Activated B cell treated with CpG ODN at 0.5 μM for 24 hours (primary cell): Measurements from ENCODE around the gene MDN1. TPM values are rescaled to one million over a fixed set of nuclear protein-coding genes. Genes with fewer than 3 reads are reported as not detected.

Source experiments
- ATAC-seq: fragments of 200-7000 bp; cut with Tn5 transposase; one replicate; pipeline ENCODE4 v1.10.0; 2021; ENCODE audit warnings: low read depth, mild to moderate bottlenecking, moderate library complexity
- CTCF ChIA-PET: fragments of 350-600 bp; sonication (Branson Sonifier 250); formaldehyde crosslinking; loops from one replicate; lab custom pipeline; 2021; ENCODE audit warnings: antibody characterized with exemption; lab: Charles Lee
- POLR2A ChIA-PET: fragments of 350-600 bp; sonication (Branson Sonifier 250); formaldehyde crosslinking; loops from one replicate; lab custom pipeline; 2021; ENCODE audit warnings: antibody characterized with exemption; lab: Charles Lee
- DNase-seq: peaks from one replicate; pipeline ENCODE4 v3.0.0; 2022
- H3K27ac Mint-ChIP-seq: one replicate; pipeline ENCODE4 v1.8.0; 2020; ENCODE audit warnings: mixed read lengths
- H3K27me3 Mint-ChIP-seq: one replicate; pipeline ENCODE4 v1.8.0; 2021; ENCODE audit warnings: mixed read lengths
- H3K36me3 Mint-ChIP-seq: one replicate; pipeline ENCODE4 v1.8.0; 2021; ENCODE audit warnings: low read depth, mixed read lengths
- H3K4me1 Mint-ChIP-seq: one replicate; pipeline ENCODE4 v1.8.0; 2021; ENCODE audit warnings: mixed read lengths
- H3K4me3 Mint-ChIP-seq: one replicate; pipeline ENCODE4 v1.8.0; 2020; ENCODE audit warnings: mild to moderate bottlenecking, mixed read lengths
- H3K9me3 Mint-ChIP-seq: one replicate; pipeline ENCODE4 v1.8.0; 2020; ENCODE audit warnings: mixed read lengths
- intact Hi-C: fragments of 100-400 bp; cut with micrococcal nuclease; formaldehyde crosslinking; loops from one replicate; pipeline ENCODE4 v1.15.1; 2024
- total RNA-seq: library from RNA; stranded (reverse); gene quantifications from 2 replicates; pipeline ENCODE4 v1.2.3, GENCODE V29; 2022
- TF ChIP-seq, protein P1 (sequence below): fragments of 200-600 bp; IDR thresholded peaks from one replicate; pipeline ENCODE4 v1.8.0; 2022; ENCODE audit warnings: antibody characterized with exemption, mild to moderate bottlenecking

The MDN1 gene
- total RNA-seq, 1 donor from 2014 or later = 65.4 TPM

DNA sequence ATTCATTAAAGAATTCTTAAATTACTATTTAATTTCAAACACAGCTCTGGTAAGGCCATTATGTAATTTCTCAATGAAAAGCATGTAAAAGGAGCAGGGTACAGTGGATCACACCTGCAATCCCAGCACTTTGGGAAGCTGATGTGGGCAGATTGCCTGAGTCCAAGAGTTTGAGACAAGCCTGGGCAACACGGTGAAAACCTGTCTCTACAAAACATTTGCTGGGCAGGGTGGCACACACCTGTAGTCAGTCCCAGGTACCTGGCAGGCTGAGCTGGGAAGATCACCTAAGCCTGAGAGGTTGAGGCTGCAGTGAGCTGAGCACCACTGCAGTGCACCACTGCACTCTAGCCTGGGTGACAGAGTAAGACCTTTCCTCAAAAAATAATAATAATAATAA is 37.4 kb downstream of the MDN1 start:
- CTCF ChIA-PET = no interaction called here
- no peaks in the 10 kb centered on the region for H3K4me1 Mint-ChIP-seq

DNA sequence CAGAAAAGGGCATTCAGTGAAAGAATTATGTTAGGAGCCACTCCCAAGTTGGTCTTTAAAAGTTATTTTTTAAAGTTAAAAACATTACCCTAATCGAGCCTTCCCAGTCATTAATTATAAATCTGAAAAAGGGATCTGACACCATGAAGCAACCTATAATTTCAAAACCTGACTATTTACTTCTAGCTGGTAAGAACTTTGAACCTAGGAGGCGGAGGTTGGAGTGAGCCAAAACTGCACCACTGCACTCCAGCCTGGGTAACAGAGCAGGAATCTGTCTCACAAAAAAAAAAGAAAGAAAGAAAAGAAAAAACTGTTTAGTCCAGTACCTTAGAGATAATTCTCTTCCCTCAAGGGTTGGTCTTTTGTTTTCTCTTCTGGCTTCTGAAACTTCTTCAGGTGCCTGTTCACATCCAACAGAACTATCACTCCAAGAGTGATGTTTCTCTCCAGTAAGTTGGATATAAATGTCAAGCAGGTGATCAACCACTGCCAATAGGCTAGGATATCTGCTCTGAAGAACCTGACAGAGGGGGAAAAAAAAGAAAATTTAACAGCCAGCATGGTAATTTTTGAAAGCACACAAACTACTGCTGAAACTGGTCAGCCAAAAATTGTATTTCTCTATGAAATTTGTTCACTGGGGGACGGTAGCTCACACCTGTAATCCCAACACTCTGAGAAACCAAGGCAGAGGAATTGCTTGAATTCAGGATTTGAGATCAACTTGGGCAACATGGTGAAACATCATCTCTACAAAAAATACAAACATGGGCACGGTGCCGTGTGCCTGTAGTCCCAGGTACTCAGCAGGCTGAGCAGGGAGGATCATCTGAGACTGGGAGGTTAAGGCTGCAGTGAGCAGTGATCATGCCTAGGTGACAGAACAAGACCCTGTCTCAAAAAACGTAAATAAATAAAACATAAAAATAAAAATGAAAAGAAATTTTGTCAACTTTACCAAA is 38.2 kb downstream of the MDN1 start:
- intact Hi-C loops = no loop called here

More for the DNA sequence above, 37.4 kb downstream of the MDN1 start:
- peaks cover 4% of the 10 kb centered on the region for H3K9me3 Mint-ChIP-seq
- TF ChIP-seq, protein P1, sequence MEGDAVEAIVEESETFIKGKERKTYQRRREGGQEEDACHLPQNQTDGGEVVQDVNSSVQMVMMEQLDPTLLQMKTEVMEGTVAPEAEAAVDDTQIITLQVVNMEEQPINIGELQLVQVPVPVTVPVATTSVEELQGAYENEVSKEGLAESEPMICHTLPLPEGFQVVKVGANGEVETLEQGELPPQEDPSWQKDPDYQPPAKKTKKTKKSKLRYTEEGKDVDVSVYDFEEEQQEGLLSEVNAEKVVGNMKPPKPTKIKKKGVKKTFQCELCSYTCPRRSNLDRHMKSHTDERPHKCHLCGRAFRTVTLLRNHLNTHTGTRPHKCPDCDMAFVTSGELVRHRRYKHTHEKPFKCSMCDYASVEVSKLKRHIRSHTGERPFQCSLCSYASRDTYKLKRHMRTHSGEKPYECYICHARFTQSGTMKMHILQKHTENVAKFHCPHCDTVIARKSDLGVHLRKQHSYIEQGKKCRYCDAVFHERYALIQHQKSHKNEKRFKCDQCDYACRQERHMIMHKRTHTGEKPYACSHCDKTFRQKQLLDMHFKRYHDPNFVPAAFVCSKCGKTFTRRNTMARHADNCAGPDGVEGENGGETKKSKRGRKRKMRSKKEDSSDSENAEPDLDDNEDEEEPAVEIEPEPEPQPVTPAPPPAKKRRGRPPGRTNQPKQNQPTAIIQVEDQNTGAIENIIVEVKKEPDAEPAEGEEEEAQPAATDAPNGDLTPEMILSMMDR = no peak
- H3K4me3 Mint-ChIP-seq = no peak overlapping the region
- intact Hi-C loops = no loop called here
- no peaks in the 10 kb centered on the region for H3K27me3 Mint-ChIP-seq
- no peak for DNase-seq
- POLR2A ChIA-PET = no interaction called here
- H3K36me3 Mint-ChIP-seq = peaks cover 74% of the 10 kb centered on the region
- no peak for ATAC-seq
- no peak overlapping the region for H3K27ac Mint-ChIP-seq

DNA sequence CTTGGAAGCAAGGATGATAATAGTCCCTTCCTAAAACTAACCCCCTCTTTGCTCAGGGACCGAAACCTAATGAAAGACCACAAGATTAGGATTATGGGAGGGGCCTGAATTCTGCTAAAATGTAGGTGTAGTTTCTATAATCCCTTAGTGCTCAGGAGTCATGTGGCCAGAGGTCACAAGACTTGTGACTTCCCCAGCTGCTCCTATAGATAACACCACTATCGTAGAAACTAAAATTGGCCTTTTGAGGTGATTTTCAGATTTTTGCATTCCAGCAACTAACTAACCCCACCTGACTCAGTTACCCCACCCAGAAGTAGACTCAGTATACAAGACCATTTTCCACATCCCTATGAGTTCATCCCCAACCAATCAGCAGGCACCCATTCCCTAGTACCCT is 42.1 kb downstream of the MDN1 start:
- ChIA-PET POLR2A (no interaction called here), CTCF (interaction anchor here (1.1 kb wide), 1 partner anchor 42 kb away, joined by 3 read pairs; the partner anchor contains the start of gene MDN1)
- no peaks in the 10 kb centered on the region for H3K9me3 Mint-ChIP-seq
- no peaks in the 10 kb centered on the region for H3K4me1 Mint-ChIP-seq
- no peaks in the 10 kb centered on the region for H3K27me3 Mint-ChIP-seq
- intact Hi-C loops = no loop called here
- ATAC-seq (no peak), DNase-seq (no peak)
- peaks cover 74% of the 10 kb centered on the region for H3K36me3 Mint-ChIP-seq
- TF ChIP-seq, protein P1 = no peak
- no peak overlapping the region for H3K4me3 Mint-ChIP-seq
- H3K27ac Mint-ChIP-seq = no peak overlapping the region

More for the DNA sequence above, 38.2 kb downstream of the MDN1 start:
- Mint-ChIP-seq H3K4me3 (no peak overlapping the region), H3K9me3 (peaks cover 4% of the 10 kb centered on the region), H3K36me3 (peaks cover 72% of the 10 kb centered on the region), H3K27me3 (no peaks in the 10 kb centered on the region), H3K27ac (no peak overlapping the region), H3K4me1 (no peaks in the 10 kb centered on the region)
- TF ChIP-seq, protein P1 = no peak
- ATAC-seq (no peak), DNase-seq (no peak)
- ChIA-PET POLR2A (no interaction called here), CTCF (no interaction called here)

DNA sequence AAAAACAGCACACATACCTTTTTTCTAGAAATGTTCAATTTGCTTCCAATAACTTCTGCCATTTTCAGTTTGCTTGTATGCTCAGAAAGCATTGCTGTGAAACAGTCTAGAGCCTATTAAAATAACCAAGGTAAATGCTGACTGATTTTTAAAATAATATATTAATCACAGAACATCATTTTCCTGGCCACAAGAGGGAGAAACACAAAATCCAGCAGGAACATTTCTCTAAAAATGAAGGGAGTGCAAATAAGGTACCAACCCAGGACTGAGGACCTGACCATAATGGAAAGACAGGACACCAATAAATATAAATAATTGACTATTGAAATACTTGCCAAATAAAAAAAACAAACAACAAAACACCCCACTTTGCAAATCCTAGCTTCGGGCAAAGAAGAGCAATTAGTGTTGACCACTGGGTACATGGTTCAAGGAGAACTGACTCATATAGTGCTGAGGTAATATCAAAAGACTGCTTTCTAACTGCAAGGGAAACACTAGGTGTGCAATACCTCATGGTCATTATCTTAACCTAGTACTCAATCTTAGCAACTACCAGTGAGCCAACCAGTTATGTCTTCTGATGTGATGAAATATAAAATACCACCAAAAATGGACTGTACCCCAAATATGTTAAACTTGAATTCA is 42.9 kb downstream of the MDN1 start:
- Mint-ChIP-seq H3K9me3 (no peaks in the 10 kb centered on the region), H3K27me3 (no peaks in the 10 kb centered on the region), H3K4me3 (no peak overlapping the region), H3K4me1 (no peaks in the 10 kb centered on the region), H3K27ac (no peak overlapping the region), H3K36me3 (peaks cover 76% of the 10 kb centered on the region)
- CTCF ChIA-PET = interaction anchor here (1.1 kb wide), 1 partner anchor 43 kb away, joined by 3 read pairs; the partner anchor contains the start of gene MDN1
- DNase-seq (no peak), ATAC-seq (no peak)
- TF ChIP-seq, protein P1 = no peak
- intact Hi-C loops = no loop called here
- POLR2A ChIA-PET = no interaction called here

DNA sequence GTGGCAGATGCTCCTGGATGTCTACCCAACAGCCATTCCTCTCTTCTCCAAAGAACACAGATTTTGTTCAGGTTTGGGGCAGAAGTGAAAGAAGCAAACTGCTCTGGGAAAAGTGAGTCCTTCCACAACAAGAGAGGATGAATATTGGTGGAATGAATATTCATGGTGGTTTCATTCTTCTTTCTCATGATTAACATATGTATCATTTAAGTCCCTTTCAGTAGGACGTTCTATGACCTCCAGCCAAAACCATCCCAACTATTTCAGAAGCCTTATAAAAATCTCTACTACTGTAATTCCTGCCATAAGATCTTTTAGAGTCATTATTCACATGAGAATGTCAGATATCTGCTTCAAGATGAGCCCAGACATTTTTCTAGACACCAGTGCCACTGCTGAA is 44.4 kb downstream of the MDN1 start:
- intact Hi-C loops = no loop called here
- no peaks in the 10 kb centered on the region for H3K9me3 Mint-ChIP-seq
- no peak for ATAC-seq
- no peak overlapping the region for H3K4me3 Mint-ChIP-seq
- TF ChIP-seq, protein P1 = no peak
- CTCF ChIA-PET = no interaction called here
- DNase-seq = no peak
- no peaks in the 10 kb centered on the region for H3K27me3 Mint-ChIP-seq
- peaks cover 79% of the 10 kb centered on the region for H3K36me3 Mint-ChIP-seq
- no peak overlapping the region for H3K27ac Mint-ChIP-seq
- no peaks in the 10 kb centered on the region for H3K4me1 Mint-ChIP-seq
- POLR2A ChIA-PET = no interaction called here
